GM23248 (cell line): ENCODE measurements around the gene NLGN2. TPM values are rescaled to one million over a fixed set of nuclear protein-coding genes. Genes with fewer than 3 reads are reported as not detected.
A peak's percentile ranks its signal among the peaks of the same experiment; 100 is the strongest.

ENCODE experiments used
- DNase-seq: peaks from one replicate; pipeline ENCODE4 v3.0.0-alpha.2; 2015
- H2AFZ ChIP-seq: fragments of 200-600 bp; sonication (generic); 2 replicates; pipeline ENCODE4 v1.6.1; 2016; ENCODE audit warnings: antibody characterized with exemption
- H3F3A ChIP-seq: fragments of 200-600 bp; sonication (generic); 2 replicates; pipeline ENCODE4 v1.6.1; 2016; ENCODE audit warnings: mild to moderate bottlenecking, antibody characterized with exemption, mixed run types; ENCODE audit not compliant: insufficient read depth
- H3K27ac ChIP-seq: fragments of 200-600 bp; sonication (generic); 2 replicates; pipeline ENCODE4 v1.5.1; 2016; ENCODE audit warnings: mild to moderate bottlenecking
- H3K27me3 ChIP-seq: fragments of 200-600 bp; sonication (generic); replicated peaks from 2 replicates; pipeline ENCODE4 v1.6.1; 2016; ENCODE audit warnings: mild to moderate bottlenecking; ENCODE audit not compliant: insufficient read depth
- H3K36me3 ChIP-seq: fragments of 200-600 bp; sonication (generic); 2 replicates; pipeline ENCODE4 v1.6.1; 2016; ENCODE audit warnings: low read depth, mild to moderate bottlenecking
- H3K4me1 ChIP-seq: fragments of 200-600 bp; sonication (generic); 2 replicates; pipeline ENCODE4 v1.6.1; 2016; ENCODE audit warnings: mild to moderate bottlenecking; ENCODE audit not compliant: insufficient read depth
- H3K4me2 ChIP-seq: fragments of 200-600 bp; sonication (generic); one replicate; pipeline ENCODE4 v1.6.1; 2016; ENCODE audit warnings: mild to moderate bottlenecking; ENCODE audit not compliant: unreplicated experiment
- H3K4me3 ChIP-seq: fragments of 200-600 bp; sonication (generic); 2 replicates; pipeline ENCODE4 v1.5.1; 2016; ENCODE audit warnings: mild to moderate bottlenecking
- H3K79me2 ChIP-seq: fragments of 200-600 bp; sonication (generic); 2 replicates; pipeline ENCODE4 v1.6.1; 2016; ENCODE audit warnings: mild to moderate bottlenecking; ENCODE audit not compliant: insufficient read depth
- H3K9ac ChIP-seq: fragments of 200-600 bp; sonication (generic); 2 replicates; pipeline ENCODE4 v1.6.1; 2016; ENCODE audit warnings: mild to moderate bottlenecking
- H3K9me2 ChIP-seq: fragments of 200-600 bp; sonication (generic); 2 replicates; pipeline ENCODE4 v1.6.1; 2016; ENCODE audit warnings: mixed run types, mild to moderate bottlenecking, moderate library complexity; ENCODE audit not compliant: insufficient read depth
- H3K9me3 ChIP-seq: fragments of 200-600 bp; sonication (generic); one replicate; pipeline ENCODE4 v1.6.1; 2017; ENCODE audit warnings: low read depth
- H4K20me1 ChIP-seq: fragments of 200-600 bp; sonication (generic); 2 replicates; pipeline ENCODE4 v1.6.0; 2016; ENCODE audit not compliant: insufficient read depth
- EZH2 ChIP-seq: fragments of 200-600 bp; sonication (generic); IDR thresholded peaks from 2 replicates; pipeline ENCODE4 v1.6.1; 2018; ENCODE audit warnings: antibody characterized with exemption, mild to moderate bottlenecking; ENCODE audit not compliant: insufficient read depth, poor library complexity, severe bottlenecking
- EZH2phosphoT487 ChIP-seq: fragments of 200-600 bp; sonication (generic); IDR thresholded peaks from 2 replicates; pipeline ENCODE4 v1.6.1; 2018; ENCODE audit warnings: antibody characterized with exemption, moderate library complexity, mild to moderate bottlenecking, low read depth; ENCODE audit not compliant: insufficient read depth
- WGBS, 2 experiments: methylation state at CpG; one replicate each; pipeline ENCODE4 v1.1.6; 2015 to 2017; ENCODE audit warnings: low lambda C conversion rate in 2 of 2, low coverage in 1 of 2; ENCODE audit errors: missing lambda C conversion rate in 2 of 2; 5-methylcytosine and 5-hydroxymethylcytosine counted together
- in situ Hi-C: fragments of 300-500 bp; cut with MboI; formaldehyde crosslinking; loops from 2 replicates; pipeline ENCODE4 v1.15.0; 2020
- polyA plus RNA-seq: library from polyadenylated mRNA; unstranded; fragments of >200 nt; fragmentation: Nextera tagmentation; extraction: Ambion mirVana; gene quantifications from 2 replicates; pipeline ENCODE4 v1.2.1, GENCODE V29; 2016
- total RNA-seq: library from RNA; depleted of rRNA; stranded (reverse); fragments of >200 nt; shearing (Covaris generic); gene quantifications from 2 replicates; pipeline ENCODE4 v1.2.3, GENCODE V29; 2014

Gene NLGN2
- total and polyA plus RNA-seq, 2 experiments from 2014 or later: 3.3 to 9.5 TPM

GRCh38 chr17:7459961-7460545 is 52.4 kb downstream of the NLGN2 start:
- H3K27me3 ChIP-seq: no peaks in the 10 kb centered on the region
- H2AFZ ChIP-seq: no peak overlapping the region
- in situ Hi-C loops: no loop called here
- no peak overlapping the region for H3K4me3 ChIP-seq
- peaks cover 39% of the 10 kb centered on the region for H3F3A ChIP-seq
- H3K9ac ChIP-seq: no peak overlapping the region
- peaks cover 7% of the 10 kb centered on the region; the same call in 1 of the 2 replicates for H3K36me3 ChIP-seq
- WGBS, 2 experiments: 68% methylated on average over 3 of the region's 3 CpGs
- H4K20me1 ChIP-seq: no peaks in the 10 kb centered on the region
- no peak overlapping the region for H3K4me2 ChIP-seq
- DNase-seq: peak; percentile 38
- no peak for TF ChIP-seq EZH2phosphoT487
- no peak for TF ChIP-seq EZH2
- peaks cover 14% of the 10 kb centered on the region; the same call in 1 of the 2 replicates for H3K79me2 ChIP-seq
- no peaks in the 10 kb centered on the region for H3K9me3 ChIP-seq
- no peaks in the 10 kb centered on the region for H3K9me2 ChIP-seq
- no peaks in the 10 kb centered on the region for H3K4me1 ChIP-seq
- H3K27ac ChIP-seq: no peak overlapping the region

DNA sequence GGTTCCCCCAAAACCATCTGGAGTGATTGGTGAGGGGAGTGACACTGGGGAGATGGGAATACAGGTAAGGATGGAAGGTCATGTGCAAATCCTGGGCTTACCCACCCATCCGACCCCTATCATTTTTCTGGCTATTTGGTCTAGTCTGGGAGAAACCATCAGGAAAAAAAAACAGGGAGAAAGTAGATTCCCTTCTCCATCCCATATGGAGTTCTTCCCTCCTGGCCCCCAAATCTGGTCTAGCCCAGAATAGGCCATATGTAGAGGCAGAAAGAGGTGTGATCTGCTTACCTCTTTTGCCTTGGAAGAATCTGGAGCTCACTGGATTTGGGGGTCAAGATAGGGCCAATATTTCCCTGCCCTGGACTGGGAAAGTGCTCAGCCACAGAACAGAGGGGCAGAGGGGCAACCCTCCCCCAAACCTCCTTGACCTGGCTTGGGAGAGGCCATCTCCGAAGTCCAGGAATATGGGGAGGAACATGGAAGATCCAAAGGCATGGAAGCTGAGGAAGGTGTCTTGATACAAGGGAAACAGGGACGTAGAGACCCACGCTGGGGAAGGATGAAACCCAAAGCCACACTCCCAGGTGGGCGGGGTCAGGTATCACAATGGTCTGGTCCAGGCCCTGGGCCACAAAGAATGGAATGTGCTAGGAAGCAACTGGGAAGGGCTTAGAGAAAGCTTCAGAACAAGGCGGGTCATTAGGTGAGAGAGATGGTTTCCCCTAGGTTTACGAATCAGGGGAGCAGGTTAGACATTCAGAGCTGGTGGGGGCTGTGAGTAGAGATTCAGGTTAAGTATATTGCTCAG is 53.4 kb downstream of the NLGN2 start:
- H3K27ac ChIP-seq: no peak overlapping the region

GRCh38 chr17:7462474-7463371 is 55.1 kb downstream of the NLGN2 start:
- H3K27me3 ChIP-seq: no peaks in the 10 kb centered on the region
- H3K4me2 ChIP-seq: no peak overlapping the region
- no peak overlapping the region for H3K4me3 ChIP-seq
- 0 out of 2 replicates have a peak, but pooled peaks cover 2% of the 10 kb centered on the region for H3K4me1 ChIP-seq
- no peaks in the 10 kb centered on the region for H3K9me3 ChIP-seq
- peaks cover 40% of the 10 kb centered on the region for H3K79me2 ChIP-seq
- H3K36me3 ChIP-seq: peaks cover 7% of the 10 kb centered on the region; the same call in 1 of the 2 replicates
- no peak overlapping the region for H3K9ac ChIP-seq
- H2AFZ ChIP-seq: no peak overlapping the region
- TF ChIP-seq EZH2 (no peak), EZH2phosphoT487 (no peak)
- no peak for DNase-seq
- no peaks in the 10 kb centered on the region for H3K9me2 ChIP-seq
- in situ Hi-C loops: no loop called here
- peaks cover 26% of the 10 kb centered on the region for H3F3A ChIP-seq
- WGBS, 2 experiments: 93% methylated on average over 34 to 44 of the region's 44 CpGs
- H3K27ac ChIP-seq: no peak overlapping the region
- no peaks in the 10 kb centered on the region for H4K20me1 ChIP-seq

More for the DNA sequence above, 53.4 kb downstream of the NLGN2 start:
- WGBS, 2 experiments: 93 to 97% methylated on average over 7 of the region's 7 CpGs
- in situ Hi-C loops: no loop called here
- peaks cover 7% of the 10 kb centered on the region; the same call in 1 of the 2 replicates for H3K36me3 ChIP-seq
- H3K27me3 ChIP-seq: no peaks in the 10 kb centered on the region
- peaks cover 24% of the 10 kb centered on the region for H3K79me2 ChIP-seq
- no peaks in the 10 kb centered on the region for H4K20me1 ChIP-seq
- H3K9ac ChIP-seq: no peak overlapping the region
- TF ChIP-seq EZH2phosphoT487 (no peak), EZH2 (no peak)
- no peaks in the 10 kb centered on the region for H3K4me1 ChIP-seq
- H3K4me3 ChIP-seq: no peak overlapping the region
- H3F3A ChIP-seq: peaks cover 39% of the 10 kb centered on the region
- no peaks in the 10 kb centered on the region for H3K9me2 ChIP-seq
- H3K4me2 ChIP-seq: no peak overlapping the region
- no peak overlapping the region for H2AFZ ChIP-seq
- H3K9me3 ChIP-seq: no peaks in the 10 kb centered on the region
- no peak for DNase-seq

- H3K4me2 ChIP-seq: no peak overlapping the region
- WGBS, 2 experiments: 86 to 97% methylated on average over 12 to 14 of the region's 14 CpGs
Measured at GRCh38 chr17:7463372-7463846, 55.8 kb downstream of the NLGN2 start.

More at GRCh38 chr17:7463372-7463846, 55.8 kb downstream of the NLGN2 start:
- peaks cover 22% of the 10 kb centered on the region for H3F3A ChIP-seq
- H3K79me2 ChIP-seq: peaks cover 47% of the 10 kb centered on the region
- no peak overlapping the region for H3K4me3 ChIP-seq
- no peaks in the 10 kb centered on the region for H3K9me3 ChIP-seq
- H3K9ac ChIP-seq: no peak overlapping the region
- no peak overlapping the region for H3K27ac ChIP-seq
- H3K9me2 ChIP-seq: no peaks in the 10 kb centered on the region
- no peak overlapping the region for H2AFZ ChIP-seq
- no peaks in the 10 kb centered on the region for H4K20me1 ChIP-seq
- 0 out of 2 replicates have a peak, but pooled peaks cover 2% of the 10 kb centered on the region for H3K4me1 ChIP-seq
- no peak for DNase-seq
- no peaks in the 10 kb centered on the region for H3K27me3 ChIP-seq
- in situ Hi-C loops: no loop called here
- no peak for TF ChIP-seq EZH2phosphoT487
- no peak for TF ChIP-seq EZH2
- peaks cover 7% of the 10 kb centered on the region; the same call in 1 of the 2 replicates for H3K36me3 ChIP-seq
